ENCODE data around the gene OR5AR1. TPM values are rescaled to one million over a fixed set of nuclear protein-coding genes. Genes with fewer than 3 reads are reported as not detected.

OR5AR1 gene
- polyA plus RNA-seq, 1 experiment = not detected

- DNase-seq (ENCODE audit: low read depth) = no peak
- ChIA-PET POLR2A (no interaction called here), CTCF (interaction anchor here (0.6 kb wide), 1 partner anchor 358 kb away, joined by 3 read pairs; no protein-coding TSS in a partner anchor)
- Histone ChIP-seq H3K36me3 (ENCODE audit: control insufficient read depth, insufficient read depth, low read length) (no peaks in the 10 kb centered on the region), H3K27me3 (ENCODE audit: control insufficient read depth, insufficient read depth, low read length) (no peaks in the 10 kb centered on the region), H3K4me3 (ENCODE audit: low read depth, low read length) (no peak overlapping the region)
- no peak for TF ChIP-seq CTCF (IDR thresholded peaks at IDR 0.05; ENCODE audit: insufficient read depth, low read depth, low read length)
Observed at GRCh38 chr11:56693428-56693827, 29.9 kb downstream of the OR5AR1 start.

- CTCF ChIA-PET = no interaction called here
- no peak within 1 kb of the TSS for H3K4me3 ChIP-seq (ENCODE audit: low read depth, low read length)
- POLR2A ChIA-PET = no interaction called here
- no peaks in the 10 kb centered on the region for H3K27me3 ChIP-seq (ENCODE audit: control insufficient read depth, insufficient read depth, low read length)
- no peaks in the 10 kb centered on the region for H3K36me3 ChIP-seq (ENCODE audit: control insufficient read depth, insufficient read depth, low read length)
- no peak for TF ChIP-seq CTCF (IDR thresholded peaks at IDR 0.05; ENCODE audit: insufficient read depth, low read depth, low read length)
- no peak for DNase-seq (ENCODE audit: low read depth)
Observed at GRCh38 chr11:56698795-56699194, 35.3 kb downstream of the OR5AR1 start, which contains the start of gene OR9G1. Gene OR9G1 (plus strand): TSS chr11:56699095. CDS start chr11:56700388, 1,293 bp downstream.

- ChIA-PET CTCF (no interaction called here), POLR2A (no interaction called here)
- H3K27me3 ChIP-seq (ENCODE audit: control insufficient read depth, insufficient read depth, low read length) = no peaks in the 10 kb centered on the region
- no peak for TF ChIP-seq CTCF (IDR thresholded peaks at IDR 0.05; ENCODE audit: insufficient read depth, low read depth, low read length)
- H3K4me3 ChIP-seq (ENCODE audit: low read depth, low read length) = no peak overlapping the region
- no peak for DNase-seq (ENCODE audit: low read depth)
- H3K36me3 ChIP-seq (ENCODE audit: control insufficient read depth, insufficient read depth, low read length) = no peaks in the 10 kb centered on the region
Observed at GRCh38 chr11:56700242-56700913, 36.9 kb downstream of the OR5AR1 start.

GRCh38 chr11:56700914-56701485 lies 37.5 kb downstream of the OR5AR1 start:
- CTCF ChIA-PET = no interaction called here

More at GRCh38 chr11:56700914-56701485, 37.5 kb downstream of the OR5AR1 start:
- POLR2A ChIA-PET = no interaction called here
- no peak overlapping the region for H3K4me3 ChIP-seq (ENCODE audit: low read depth, low read length)
- no peak for DNase-seq (ENCODE audit: low read depth)
- H3K27me3 ChIP-seq (ENCODE audit: control insufficient read depth, insufficient read depth, low read length) = no peaks in the 10 kb centered on the region
- TF ChIP-seq CTCF (IDR thresholded peaks at IDR 0.05; ENCODE audit: insufficient read depth, low read depth, low read length) = no peak
- H3K36me3 ChIP-seq (ENCODE audit: control insufficient read depth, insufficient read depth, low read length) = no peaks in the 10 kb centered on the region
